ENCODE measurements around the gene ZFAND3. TPM values are rescaled to one million over a fixed set of nuclear protein-coding genes. Genes with fewer than 3 reads are reported as not detected.

ZFAND3 gene
- total and polyA plus RNA-seq, 2 donors (not counting 1 experiment from before 2014, with no cell fraction given) = 13.5 to 58.3 TPM

DNA sequence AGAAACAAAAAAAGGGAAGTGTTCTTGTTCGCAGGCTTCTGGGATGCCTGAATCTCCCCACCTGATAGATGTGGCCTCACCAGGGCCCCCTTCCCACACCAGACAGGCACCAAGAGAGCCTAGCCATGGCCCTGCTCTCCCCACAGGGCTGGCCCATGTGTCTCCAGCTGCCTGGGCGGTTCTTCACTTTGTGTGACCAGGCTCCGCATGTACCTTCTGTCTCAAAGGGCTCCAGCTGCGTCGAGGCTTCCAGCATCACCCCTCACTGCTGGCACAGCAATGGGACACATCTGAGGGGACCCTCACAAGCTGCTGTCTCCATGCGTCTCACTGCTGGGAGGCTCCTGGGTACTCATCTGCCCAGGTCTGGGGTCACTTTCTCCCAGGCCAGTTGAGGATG, 362.9 kb downstream of the ZFAND3 start:
- CTCF ChIA-PET = no interaction called here
- ATAC-seq (ENCODE audit: low read depth) (no peak), DNase-seq (no peak)
- no peak overlapping the region for H3K27ac ChIP-seq (ENCODE audit: low read length in 2 of 2)
- intact Hi-C loops (cut with micrococcal nuclease) = no loop called here
- Mint-ChIP-seq H3K4me1 (no peaks in the 10 kb centered on the region), H3K9me3 (ENCODE audit: insufficient read depth) (no peaks in the 10 kb centered on the region), H3K27ac (no peak overlapping the region), H3K27me3 (no peaks in the 10 kb centered on the region), H3K4me3 (no peak overlapping the region)
- H3K9ac ChIP-seq (ENCODE audit: low read length) = no peak overlapping the region
- H3K4me2 ChIP-seq (replicated peaks; ENCODE audit: low read depth, low read length, poor library complexity, severe bottlenecking) = no peak overlapping the region
- no peak overlapping the region for H2AFZ ChIP-seq (ENCODE audit: insufficient read depth, low read depth, low read length, poor library complexity, severe bottlenecking)
- H3K4me1 ChIP-seq (ENCODE audit: control insufficient read depth in 2 of 2, insufficient read depth in 2 of 2, low read length in 2 of 2) = no peaks in the 10 kb centered on the region
- no peaks in the 10 kb centered on the region for H3K27me3 ChIP-seq (replicated peaks in 1 of 4; ENCODE audit: control extremely low read depth in 1 of 4, control insufficient read depth in 3 of 4, insufficient read depth in 4 of 4, low read length in 3 of 4)
- no peaks in the 10 kb centered on the region for H3K9me3 ChIP-seq (ENCODE audit: control extremely low read depth in 1 of 3, control insufficient read depth in 2 of 3, insufficient read depth in 1 of 3, low read length in 2 of 3)
- H3K79me2 ChIP-seq (ENCODE audit: control insufficient read depth, insufficient read depth, low read length) = no peaks in the 10 kb centered on the region
- WGBS (ENCODE audit: insufficient coverage) = 100% methylated on average over 5 of the region's 6 CpGs
- H3K4me3 ChIP-seq (ENCODE audit: control extremely low read depth in 1 of 5, extremely low read depth in 1 of 5, insufficient read depth in 1 of 5, low read depth in 2 of 5, low read length in 4 of 5) = no peak overlapping the region
- POLR2A ChIA-PET = no interaction called here
- peaks cover 0 to 6% of the 10 kb centered on the region in 2 experiments for H3K36me3 ChIP-seq (replicated peaks in 1 of 2; ENCODE audit: control extremely low read depth in 1 of 2, control insufficient read depth in 1 of 2, extremely low read depth in 1 of 2, insufficient read depth in 2 of 2, low read length in 1 of 2)
- TF ChIP-seq EZH2 (IDR thresholded peaks at IDR 0.05; ENCODE audit: borderline replicate concordance, insufficient read depth, low read depth, low read length, poor library complexity, severe bottlenecking) = no peak
- TF ChIP-seq, protein P1, sequence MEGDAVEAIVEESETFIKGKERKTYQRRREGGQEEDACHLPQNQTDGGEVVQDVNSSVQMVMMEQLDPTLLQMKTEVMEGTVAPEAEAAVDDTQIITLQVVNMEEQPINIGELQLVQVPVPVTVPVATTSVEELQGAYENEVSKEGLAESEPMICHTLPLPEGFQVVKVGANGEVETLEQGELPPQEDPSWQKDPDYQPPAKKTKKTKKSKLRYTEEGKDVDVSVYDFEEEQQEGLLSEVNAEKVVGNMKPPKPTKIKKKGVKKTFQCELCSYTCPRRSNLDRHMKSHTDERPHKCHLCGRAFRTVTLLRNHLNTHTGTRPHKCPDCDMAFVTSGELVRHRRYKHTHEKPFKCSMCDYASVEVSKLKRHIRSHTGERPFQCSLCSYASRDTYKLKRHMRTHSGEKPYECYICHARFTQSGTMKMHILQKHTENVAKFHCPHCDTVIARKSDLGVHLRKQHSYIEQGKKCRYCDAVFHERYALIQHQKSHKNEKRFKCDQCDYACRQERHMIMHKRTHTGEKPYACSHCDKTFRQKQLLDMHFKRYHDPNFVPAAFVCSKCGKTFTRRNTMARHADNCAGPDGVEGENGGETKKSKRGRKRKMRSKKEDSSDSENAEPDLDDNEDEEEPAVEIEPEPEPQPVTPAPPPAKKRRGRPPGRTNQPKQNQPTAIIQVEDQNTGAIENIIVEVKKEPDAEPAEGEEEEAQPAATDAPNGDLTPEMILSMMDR (IDR thresholded peaks at IDR 0.05) = no peak
- H4K20me1 ChIP-seq (ENCODE audit: control insufficient read depth, insufficient read depth, low read length, poor library complexity, severe bottlenecking) = no peaks in the 10 kb centered on the region

GRCh38 chr6:38183856-38184584, 364.5 kb downstream of the ZFAND3 start:
- H3K4me1 Mint-ChIP-seq = no peaks in the 10 kb centered on the region
- no peak for ATAC-seq (ENCODE audit: low read depth)
- H3K27ac Mint-ChIP-seq = no peak overlapping the region
- no peaks in the 10 kb centered on the region for H4K20me1 ChIP-seq (ENCODE audit: control insufficient read depth, insufficient read depth, low read length, poor library complexity, severe bottlenecking)
- no peak overlapping the region for H3K9ac ChIP-seq (ENCODE audit: low read length)
- no peak overlapping the region for H2AFZ ChIP-seq (ENCODE audit: insufficient read depth, low read depth, low read length, poor library complexity, severe bottlenecking)
- H3K4me2 ChIP-seq (replicated peaks; ENCODE audit: low read depth, low read length, poor library complexity, severe bottlenecking) = no peak overlapping the region
- H3K4me3 Mint-ChIP-seq = no peak overlapping the region
- H3K27ac ChIP-seq (ENCODE audit: low read length in 2 of 2) = no peak overlapping the region
- no peaks in the 10 kb centered on the region for H3K9me3 Mint-ChIP-seq (ENCODE audit: insufficient read depth)
- no peaks in the 10 kb centered on the region for H3K27me3 ChIP-seq (replicated peaks in 1 of 4; ENCODE audit: control extremely low read depth in 1 of 4, control insufficient read depth in 3 of 4, insufficient read depth in 4 of 4, low read length in 3 of 4)
- H3K36me3 ChIP-seq (replicated peaks in 1 of 2; ENCODE audit: control extremely low read depth in 1 of 2, control insufficient read depth in 1 of 2, extremely low read depth in 1 of 2, insufficient read depth in 2 of 2, low read length in 1 of 2) = peaks cover 0 to 14% of the 10 kb centered on the region in 2 experiments
- H3K4me3 ChIP-seq (ENCODE audit: control extremely low read depth in 1 of 5, extremely low read depth in 1 of 5, insufficient read depth in 1 of 5, low read depth in 2 of 5, low read length in 4 of 5) = no peak overlapping the region
- ChIA-PET CTCF (no interaction called here), POLR2A (no interaction called here)
- intact Hi-C loops (cut with micrococcal nuclease) = no loop called here
- DNase-seq = no peak
- H3K4me1 ChIP-seq (ENCODE audit: control insufficient read depth in 2 of 2, insufficient read depth in 2 of 2, low read length in 2 of 2) = no peaks in the 10 kb centered on the region
- WGBS (ENCODE audit: insufficient coverage) = 96% methylated on average over 11 of the region's 13 CpGs
- H3K9me3 ChIP-seq (ENCODE audit: control extremely low read depth in 1 of 3, control insufficient read depth in 2 of 3, insufficient read depth in 1 of 3, low read length in 2 of 3) = no peaks in the 10 kb centered on the region
- no peak for TF ChIP-seq EZH2 (IDR thresholded peaks at IDR 0.05; ENCODE audit: borderline replicate concordance, insufficient read depth, low read depth, low read length, poor library complexity, severe bottlenecking)
- TF ChIP-seq, protein P1 (IDR thresholded peaks at IDR 0.05) = no peak
- no peaks in the 10 kb centered on the region for H3K79me2 ChIP-seq (ENCODE audit: control insufficient read depth, insufficient read depth, low read length)
- no peaks in the 10 kb centered on the region for H3K27me3 Mint-ChIP-seq
